HL-60 (cell line): Measurements from ENCODE around the gene STAB2.

ENCODE experiments used
- CTCF ChIP-seq: IDR thresholded peaks from one replicate; pipeline ENCODE4 v1.5.1; 2011; ENCODE audit warnings: low read length, control low read depth, inconsistent platforms; ENCODE audit not compliant: insufficient read depth
- GABPA ChIP-seq: IDR thresholded peaks from 2 replicates; pipeline ENCODE4 v1.6.1; 2012; ENCODE audit warnings: low read depth
- POLR2AphosphoS5 ChIP-seq: IDR thresholded peaks from 2 replicates; pipeline ENCODE4 v1.6.1; 2012; ENCODE audit warnings: low read depth
- REST ChIP-seq: IDR thresholded peaks from 2 replicates; pipeline ENCODE4 v1.6.1; 2012; ENCODE audit warnings: low read depth; ENCODE audit not compliant: insufficient replicate concordance
- SPI1 ChIP-seq: IDR thresholded peaks from 2 replicates; pipeline ENCODE4 v1.6.1; 2012; ENCODE audit warnings: low read depth, mild to moderate bottlenecking, borderline replicate concordance

- TF ChIP-seq CTCF (no peak), POLR2AphosphoS5 (no peak), REST (no peak), SPI1 (no peak), GABPA (no peak)
Measured at GRCh38 chr12:103794309-103795213, 207.5 kb downstream of the STAB2 start.
